Body of pancreas (tissue), 4 donors: Measurements from ENCODE around the gene P2RY8. TPM values are rescaled to one million over a fixed set of nuclear protein-coding genes. Genes with fewer than 3 reads are reported as not detected.
"Not testable (repeated sequence)": the region's sequence is repeated elsewhere in the genome, so short reads cannot be mapped to it uniquely, and the experiment has no call there.

Source experiments
- ATAC-seq: fragments of 150-250 bp; one replicate; pipeline ENCODE4 v1.9.1; 2016
- DNase-seq, 4 donors: peaks; one replicate each; pipeline ENCODE4 v3.0.0-alpha.2; 2019
- H3K27ac ChIP-seq, 4 donors: fragments of 200-600 bp; sonication (generic); 1 replicate in 3 of 4; 2 replicates in 1 of 4; pipeline versions ENCODE4 v1.5.1 to v1.6.1; 2016 to 2019; ENCODE audit warnings: mild to moderate bottlenecking in 1 of 4, mixed read lengths in 1 of 4, moderate library complexity in 1 of 4
- H3K27me3 ChIP-seq, 2 donors: fragments of 200-600 bp; sonication (generic); one replicate each; pipeline ENCODE4 v1.6.0; 2016; ENCODE audit warnings: mild to moderate bottlenecking in 1 of 2
- H3K36me3 ChIP-seq, 2 donors: fragments of 200-600 bp; sonication (generic); replicated peaks in 1 of 2; 2 replicates each; pipeline ENCODE4 v1.5.1; 2016; ENCODE audit warnings: low read depth in 2 of 2; ENCODE audit not compliant: insufficient read depth in 1 of 2
- H3K4me1 ChIP-seq: fragments of 200-600 bp; sonication (generic); one replicate; pipeline ENCODE4 v1.6.0; 2016
- H3K4me3 ChIP-seq, 2 donors: fragments of 200-600 bp; sonication (generic); 1 replicate in 1 of 2; 2 replicates in 1 of 2; pipeline ENCODE4 v1.5.1; 2016 to 2019
- H3K9me3 ChIP-seq, 3 donors: fragments of 200-600 bp; sonication (generic); 1 replicate in 2 of 3; 2 replicates in 1 of 3; pipeline ENCODE4 v1.5.1; 2016
- CTCF ChIP-seq, 7 experiments: fragments of 450-650 bp in 4 of 7; fragments of 200-600 bp in 3 of 7; sonication (generic) in 3 of 7; IDR thresholded peaks; one replicate each; pipeline ENCODE4 v1.5.1; 2016 to 2019; ENCODE audit warnings: antibody characterized with exemption in 7 of 7
- POLR2A ChIP-seq, 3 donors: fragments of 450-650 bp; IDR thresholded peaks; one replicate each; pipeline ENCODE4 v1.6.1; 2016; ENCODE audit warnings: antibody characterized with exemption in 3 of 3, mild to moderate bottlenecking in 2 of 3
- WGBS, 2 donors: methylation state at CpG; one replicate each; pipeline ENCODE4 v1.1.5; 2017; 5-methylcytosine and 5-hydroxymethylcytosine counted together
- intact Hi-C: fragments of 100-400 bp; cut with DNase I; formaldehyde crosslinking; loops from one replicate; pipeline ENCODE4 v1.15.1; 2023
- total RNA-seq, 2 donors: library from RNA; depleted of rRNA; stranded (reverse); fragments of >200 nt; gene quantifications; one replicate each; pipeline ENCODE4 v1.1.0, GENCODE V29; 2016

Gene P2RY8
- total RNA-seq, 2 donors from 2014 or later: 0.66 to 0.78 TPM

GRCh38 chrX:1450361-1451161 is 86.4 kb downstream of the P2RY8 start:
- intact Hi-C loops: no loop called here
- Histone ChIP-seq H3K27ac (no peak overlapping the region), H3K36me3 (no peaks in the 10 kb centered on the region), H3K4me3 (no peak overlapping the region), H3K9me3 (no peaks in the 10 kb centered on the region), H3K4me1 (peaks cover 18% of the 10 kb centered on the region), H3K27me3 (no peaks in the 10 kb centered on the region)
- WGBS, 2 donors: 67 to 76% methylated on average over 8 of the region's 9 CpGs
- ATAC-seq (no peak), DNase-seq (peak in 1 of 4 donors; percentile 9)
- TF ChIP-seq CTCF (IDR thresholded peaks at IDR 0.05) (no peak), POLR2A (IDR thresholded peaks at IDR 0.05) (no peak)

GRCh38 chrX:1449823-1450149 is 87.2 kb downstream of the P2RY8 start:
- H3K4me3 ChIP-seq: no peak overlapping the region
- H3K36me3 ChIP-seq: no peaks in the 10 kb centered on the region
- TF ChIP-seq POLR2A (IDR thresholded peaks at IDR 0.05): no peak
- no peak for TF ChIP-seq CTCF (IDR thresholded peaks at IDR 0.05)
- intact Hi-C loops: loop anchor here (5.0 kb wide), 1 partner anchor 52 kb away; no protein-coding TSS in a partner anchor
- DNase-seq: no peak
- H3K27me3 ChIP-seq: no peaks in the 10 kb centered on the region
- no peak overlapping the region for H3K27ac ChIP-seq
- WGBS, 2 donors: 84 to 100% methylated on average over 2 of the region's 2 CpGs
- ATAC-seq: no peak
- no peaks in the 10 kb centered on the region for H3K9me3 ChIP-seq
- H3K4me1 ChIP-seq: peaks cover 18% of the 10 kb centered on the region

DNA sequence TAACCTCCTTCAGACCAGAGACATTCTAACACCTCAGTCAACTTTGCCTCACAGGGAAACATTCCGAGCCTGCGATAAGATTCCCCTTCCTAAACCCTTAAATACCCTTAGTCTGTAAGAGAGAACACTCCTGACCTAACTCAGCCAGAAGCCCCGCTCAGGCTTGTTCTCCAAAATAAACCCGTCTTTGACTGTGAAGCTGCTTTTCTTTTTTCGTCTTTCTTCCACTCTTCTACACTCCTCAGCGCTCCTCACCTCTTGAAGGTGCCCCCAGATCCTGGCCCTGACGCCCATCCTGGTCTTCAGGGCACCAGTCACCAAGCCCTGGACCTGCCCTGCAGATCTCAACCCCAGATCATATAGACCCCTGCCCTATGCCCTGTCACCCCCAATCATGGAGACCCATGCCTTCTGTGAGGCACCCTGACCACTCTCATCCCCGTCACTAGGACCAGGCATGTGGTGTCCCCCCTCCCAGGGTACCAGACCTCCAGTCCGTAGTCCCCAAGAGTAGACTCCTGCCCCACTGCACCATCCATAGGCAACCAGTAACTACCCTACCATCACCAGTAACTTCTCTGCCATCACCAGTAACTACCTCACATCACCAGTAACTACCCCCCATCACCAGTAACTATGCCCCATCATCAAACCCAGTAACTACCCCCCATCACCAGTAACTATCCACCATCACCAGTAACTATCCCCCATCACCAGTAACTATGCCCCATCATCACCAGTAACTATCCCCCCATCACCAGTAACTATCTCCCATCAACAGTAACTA is 87.8 kb downstream of the P2RY8 start:
- Histone ChIP-seq H3K4me1 (peaks cover 18% of the 10 kb centered on the region), H3K27ac (no peak overlapping the region), H3K9me3 (no peaks in the 10 kb centered on the region), H3K4me3 (no peak overlapping the region), H3K36me3 (no peaks in the 10 kb centered on the region), H3K27me3 (no peaks in the 10 kb centered on the region)
- DNase-seq (peak in 1 of 4 donors; percentile 10), ATAC-seq (no peak)
- intact Hi-C loops: loop anchor here (5.0 kb wide), 1 partner anchor 52 kb away; no protein-coding TSS in a partner anchor
- WGBS, 2 donors: 91 to 92% methylated on average over 9 of the region's 9 CpGs
- TF ChIP-seq POLR2A (IDR thresholded peaks at IDR 0.05): no peak
- TF ChIP-seq CTCF (IDR thresholded peaks at IDR 0.05): no peak

DNA sequence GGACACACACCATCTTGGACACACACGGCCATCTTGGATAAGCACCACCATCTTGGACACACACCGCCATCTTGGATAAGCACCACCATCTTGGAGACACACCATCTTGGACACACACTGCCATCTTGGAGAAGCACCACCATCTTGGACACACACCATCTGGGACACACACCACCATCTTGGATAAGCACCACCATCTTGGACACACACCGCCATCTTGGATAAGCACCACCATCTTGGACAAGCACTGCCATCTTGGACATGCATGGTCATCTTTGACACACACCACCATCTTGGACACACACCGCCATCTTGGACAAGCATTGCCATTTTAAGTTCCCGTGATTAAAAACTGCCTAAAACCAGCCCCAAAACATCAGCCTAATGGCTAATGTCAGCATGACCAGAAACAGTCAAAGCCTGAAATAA is 88.4 kb downstream of the P2RY8 start:
- not testable (repeated sequence) for ATAC-seq, H3K27me3 ChIP-seq, H3K4me3 ChIP-seq, H3K9me3 ChIP-seq, H3K27ac ChIP-seq, H3K36me3 ChIP-seq
- WGBS, 2 donors: 92 to 100% methylated on average over 5 of the region's 5 CpGs
- intact Hi-C loops: loop anchor here (5.0 kb wide), 1 partner anchor 51 kb away; no protein-coding TSS in a partner anchor
- peaks cover 18% of the 10 kb centered on the region for H3K4me1 ChIP-seq
- peak in 2 of 4 donors; percentile 3 to 6 for DNase-seq

DNA sequence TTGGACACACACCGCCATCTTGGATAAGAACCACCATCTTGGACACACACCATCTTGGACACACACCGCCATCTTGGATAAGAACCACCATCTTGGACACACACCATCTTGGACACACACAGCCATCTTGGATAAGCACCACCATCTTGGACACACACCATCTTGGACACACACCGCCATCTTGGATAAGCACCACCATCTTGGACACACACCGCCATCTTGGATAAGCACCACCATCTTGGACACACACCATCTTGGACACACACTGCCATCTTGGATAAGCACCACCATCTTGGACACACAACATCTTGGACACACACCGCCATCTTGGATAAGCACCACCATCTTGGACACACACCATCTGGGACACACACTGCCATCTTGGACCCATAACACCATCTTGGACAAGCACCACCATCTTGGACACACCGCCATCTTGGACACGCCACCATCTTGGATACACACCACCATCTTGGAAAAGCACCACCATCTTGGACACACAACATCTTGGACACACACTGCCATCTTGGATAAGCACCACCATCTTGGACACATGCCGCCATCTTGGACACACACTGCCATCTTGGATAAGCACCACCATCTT is 88.9 kb downstream of the P2RY8 start:
- ATAC-seq, H3K27ac ChIP-seq, H3K4me3 ChIP-seq, H3K9me3 ChIP-seq, DNase-seq, H3K27me3 ChIP-seq, H3K36me3 ChIP-seq: not testable (repeated sequence)
- intact Hi-C loops: loop anchor here (5.0 kb wide), 1 partner anchor 51 kb away; no protein-coding TSS in a partner anchor
- 90 to 95% methylated on average over 8 of the region's 8 CpGs for WGBS, 2 donors
- peaks cover 18% of the 10 kb centered on the region for H3K4me1 ChIP-seq

- not testable (repeated sequence) for H3K36me3 ChIP-seq, H3K27me3 ChIP-seq, H3K9me3 ChIP-seq, H3K4me3 ChIP-seq, H3K27ac ChIP-seq, ATAC-seq
- DNase-seq: peak in 1 of 4 donors; percentile 2
- H3K4me1 ChIP-seq: peaks cover 17% of the 10 kb centered on the region
- intact Hi-C loops: loop anchor here (5.0 kb wide), 1 partner anchor 50 kb away; no protein-coding TSS in a partner anchor
- 85 to 95% methylated on average over 12 to 13 of the region's 13 CpGs for WGBS, 2 donors
Measured at GRCh38 chrX:1446984-1447968, 89.7 kb downstream of the P2RY8 start.
